Fibroblast of gingiva (primary cell): Measurements from ENCODE around the gene SPIRE1.
"Not testable (repeated sequence)": the region's sequence is repeated elsewhere in the genome, so short reads cannot be mapped to it uniquely, and the experiment has no call there.

ENCODE experiments used
- DNase-seq: peaks from one replicate; pipeline ENCODE4 v3.0.0-alpha.2; 2011; ENCODE audit warnings: low read depth

Gene SPIRE1

DNA sequence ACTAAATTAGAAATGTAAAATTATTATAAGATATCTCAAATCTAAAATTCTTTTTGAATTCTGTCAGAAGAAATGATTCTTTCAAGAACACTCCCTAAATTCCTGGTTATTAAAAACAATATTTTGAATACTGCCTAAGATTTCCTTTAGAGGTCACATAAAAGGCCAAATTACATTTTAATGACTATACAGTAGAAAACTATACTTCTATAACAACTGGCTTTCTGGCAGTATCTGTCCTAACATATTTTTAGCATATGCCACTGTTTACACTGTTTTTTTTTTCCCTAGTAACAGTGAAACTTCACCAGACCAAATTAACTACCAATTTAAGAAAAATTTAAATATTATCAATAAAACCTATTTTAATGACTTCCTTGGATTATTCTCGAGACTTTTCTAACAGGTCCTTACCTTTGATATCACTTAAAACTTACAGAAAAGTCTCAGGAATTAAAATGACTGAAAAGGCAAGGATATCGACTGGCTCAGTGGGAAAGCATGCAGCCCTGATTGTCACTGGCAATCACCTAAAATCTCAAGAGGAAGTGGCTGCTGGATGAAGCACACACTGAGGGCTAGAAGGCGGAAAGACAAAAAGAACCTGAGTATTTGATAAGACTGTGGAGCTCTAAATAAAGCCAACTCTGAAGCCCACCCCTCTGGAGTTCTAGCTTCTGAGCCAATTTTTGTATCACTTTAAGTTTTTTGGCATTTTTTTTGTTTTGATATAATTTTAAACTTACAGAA, 59.6 kb downstream of the SPIRE1 start:
- peak; percentile 6 for DNase-seq

DNA sequence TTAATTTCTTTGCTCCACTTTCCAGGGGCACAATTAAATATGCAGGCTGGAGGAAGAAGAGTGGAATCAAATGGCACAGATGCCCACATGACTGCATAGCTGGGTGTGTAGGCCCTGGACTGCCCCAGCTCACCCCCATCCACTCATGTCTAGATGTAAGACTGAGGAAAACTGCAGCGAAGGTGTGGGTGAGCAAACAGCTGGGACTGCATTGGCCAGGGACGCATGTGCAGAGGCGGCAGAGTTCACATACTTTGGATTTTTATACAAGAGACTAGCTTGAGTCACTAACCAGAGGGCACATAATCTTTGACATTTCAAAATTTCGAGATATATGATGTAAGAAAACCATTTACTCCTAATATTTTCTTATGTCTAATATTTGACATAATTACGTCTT, 60.1 kb downstream of the SPIRE1 start:
- DNase-seq = peak; percentile 79

DNA sequence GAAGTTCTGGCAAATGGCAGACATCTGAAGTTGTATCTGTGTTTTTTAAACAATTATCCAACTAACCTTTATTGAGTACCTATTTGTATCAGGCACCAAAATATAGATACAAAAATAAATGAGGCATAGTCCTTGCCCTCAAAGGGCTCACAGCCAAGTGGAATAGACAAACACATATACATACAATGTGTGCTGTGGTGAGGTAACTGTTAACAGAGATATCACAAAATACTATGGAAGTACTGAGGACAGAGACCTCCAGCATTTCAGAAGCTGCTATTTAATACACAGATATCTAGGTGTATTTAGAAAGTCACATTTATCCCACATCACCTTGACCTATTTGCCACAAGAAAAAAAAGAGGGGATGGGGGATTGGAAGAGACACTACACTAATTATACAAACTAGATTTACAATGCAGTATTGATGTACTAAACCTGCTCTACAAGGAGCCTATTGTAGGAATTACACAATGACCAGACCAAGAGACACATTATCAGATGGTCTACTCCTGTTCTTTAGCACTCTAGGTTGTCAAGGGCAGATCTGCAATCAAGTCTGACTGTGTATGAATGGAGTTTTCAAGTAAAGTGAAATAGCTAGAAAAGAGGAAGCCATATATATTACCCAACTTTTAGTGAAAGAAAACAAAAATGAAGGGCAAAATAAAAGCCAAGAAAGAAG, 62.2 kb downstream of the SPIRE1 start:
- DNase-seq = no peak

DNA sequence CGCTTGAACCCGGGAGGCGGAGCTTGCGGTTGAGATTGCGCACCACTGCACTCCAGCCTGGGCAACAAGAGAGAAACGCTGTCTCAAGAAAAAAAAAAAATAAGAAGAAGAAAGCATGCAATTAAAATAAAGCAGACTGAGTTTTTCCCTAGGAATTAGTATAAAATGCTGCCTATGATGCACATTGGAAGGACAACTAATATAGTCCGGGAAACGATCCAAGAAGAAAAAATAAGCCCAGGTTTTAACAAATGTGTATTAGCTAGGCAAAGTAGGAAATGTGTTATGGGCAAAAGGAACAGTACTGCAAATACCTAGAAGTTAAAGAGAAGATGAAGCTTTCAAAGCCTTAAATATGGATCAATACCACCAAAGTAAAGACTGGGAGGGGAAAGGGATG, 64.0 kb downstream of the SPIRE1 start:
- peak; percentile 36 for DNase-seq

DNA sequence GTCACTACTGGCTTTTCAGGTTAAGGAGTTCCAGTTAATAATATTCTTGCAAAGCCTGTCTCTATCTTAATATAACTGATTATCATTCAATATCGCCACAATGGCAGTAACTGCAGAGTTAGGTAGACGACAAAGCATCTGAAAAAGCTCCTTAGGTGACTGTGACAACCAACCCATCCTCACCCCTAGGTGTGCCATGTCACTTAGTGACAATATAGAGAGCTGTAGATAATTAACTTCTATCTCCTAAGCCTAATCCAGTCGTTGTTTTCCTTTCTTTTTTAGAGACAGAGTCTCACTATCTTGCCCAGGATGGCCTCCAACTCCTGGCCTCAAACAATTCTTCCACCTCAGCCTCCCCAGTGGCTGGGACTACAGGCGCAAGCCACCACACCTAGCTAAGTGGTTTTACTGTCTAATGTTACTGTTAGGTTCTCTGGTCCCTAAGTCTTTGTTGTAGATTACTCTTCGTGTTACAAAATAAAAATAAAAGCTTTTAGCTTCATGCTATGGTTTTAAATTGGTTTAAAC, 65.2 kb downstream of the SPIRE1 start:
- DNase-seq = no peak

DNA sequence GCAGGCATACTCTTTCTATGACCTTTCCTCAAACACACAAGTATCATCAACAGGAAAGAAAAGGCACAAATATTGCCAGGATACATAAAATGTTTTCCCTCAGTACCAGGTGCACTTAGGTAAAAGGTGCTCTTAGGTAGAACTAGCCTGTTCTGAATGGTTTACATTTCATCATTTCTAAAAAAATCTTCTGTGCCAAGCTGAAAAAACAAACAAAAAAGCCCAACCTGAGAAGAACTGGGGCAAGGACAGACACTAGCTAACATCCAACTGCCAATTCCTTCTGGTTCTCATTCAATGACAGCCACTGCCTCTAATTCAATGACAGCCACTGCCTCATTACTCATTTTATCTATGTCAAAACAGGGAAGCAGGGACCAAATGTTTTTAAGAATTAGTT, 68.5 kb downstream of the SPIRE1 start:
- DNase-seq = no peak

DNA sequence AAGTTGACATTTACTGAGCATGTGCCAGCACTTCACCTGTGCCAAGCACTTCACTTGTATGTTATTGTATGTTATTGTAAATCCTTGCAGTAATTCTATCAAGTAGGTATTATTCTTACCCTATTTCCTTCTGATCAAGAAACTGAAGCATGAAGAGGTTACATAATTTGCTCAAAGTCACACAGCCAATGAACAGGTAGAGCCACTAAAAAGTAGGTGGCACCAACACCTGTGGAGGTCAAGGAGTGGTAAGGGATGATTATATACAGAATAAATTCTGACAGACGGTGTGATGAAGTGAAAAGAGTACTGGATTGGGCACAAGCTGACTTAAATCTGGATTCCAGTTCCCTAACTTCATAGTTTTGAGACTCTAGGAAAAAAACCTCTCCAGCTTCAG, 71.0 kb downstream of the SPIRE1 start:
- no peak for DNase-seq

DNA sequence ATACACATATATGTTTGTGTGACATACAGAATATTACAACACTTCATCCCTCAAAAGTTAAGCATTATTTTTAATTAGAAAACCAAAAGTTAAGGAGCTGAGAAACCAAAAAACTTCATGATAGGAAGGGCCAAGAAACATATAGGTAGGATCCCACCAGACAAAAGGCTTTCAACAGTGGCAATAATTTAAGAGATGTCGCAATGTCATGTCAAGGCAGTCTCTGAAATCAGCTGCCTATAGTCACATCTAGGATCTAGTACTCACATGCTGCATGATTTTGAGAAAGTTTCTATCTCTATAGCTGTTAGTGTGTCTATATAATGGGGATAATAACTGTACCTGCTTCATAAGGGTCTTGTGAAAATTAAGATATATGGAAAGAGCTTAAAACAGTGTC, 72.7 kb downstream of the SPIRE1 start:
- no peak for DNase-seq

DNA sequence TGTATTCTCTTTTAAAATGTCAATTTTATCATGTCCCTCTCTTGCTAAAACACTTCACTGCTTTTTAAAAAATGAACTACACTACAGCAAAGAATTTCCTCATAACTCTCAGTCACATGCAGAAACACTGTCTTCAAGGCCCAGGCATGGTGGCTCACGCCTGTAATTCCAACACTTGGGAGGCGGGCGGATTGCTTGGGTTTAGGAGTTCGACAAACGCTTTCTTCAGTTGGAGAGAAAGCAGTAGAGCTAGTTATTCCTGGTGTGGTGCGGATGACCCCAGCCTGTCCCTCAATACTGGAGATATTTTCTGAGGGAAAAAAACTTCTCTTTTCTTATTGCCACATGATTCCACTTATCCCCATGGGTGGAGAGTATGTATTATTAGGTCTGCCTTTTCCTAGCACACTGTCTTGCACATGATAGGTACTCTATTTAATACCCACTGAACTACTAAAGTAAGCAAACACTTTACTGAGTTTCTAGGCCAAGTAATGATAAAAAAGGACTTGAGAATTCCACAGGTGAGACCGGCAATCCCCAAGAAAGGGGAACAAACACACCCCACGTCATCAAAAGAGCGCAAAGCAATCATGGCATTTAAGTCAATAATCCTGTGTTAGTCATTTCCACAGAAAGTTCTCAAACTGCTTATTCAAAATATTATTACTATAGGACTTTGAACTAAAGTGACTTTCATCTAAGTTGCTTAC, 77.1 kb downstream of the SPIRE1 start:
- DNase-seq = no peak

DNA sequence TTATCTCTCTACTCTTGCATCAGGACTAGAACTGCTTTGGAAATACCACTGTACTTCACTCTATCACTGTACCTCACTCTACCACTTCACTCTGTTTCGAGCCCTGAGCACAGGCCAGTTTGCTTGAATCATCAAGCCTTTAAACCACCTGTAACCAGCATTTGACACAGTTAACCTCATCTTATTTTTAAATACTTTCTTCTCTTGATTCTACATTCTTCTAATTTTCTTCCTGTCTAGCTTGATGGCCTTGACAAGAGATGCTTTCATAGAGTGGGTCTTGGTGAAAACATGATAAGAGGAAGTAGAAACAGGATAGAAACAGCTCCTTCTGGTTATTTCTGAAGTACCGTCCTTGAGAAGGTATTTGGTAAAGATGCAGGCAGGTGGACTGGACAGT, 78.1 kb downstream of the SPIRE1 start:
- DNase-seq = no peak

DNA sequence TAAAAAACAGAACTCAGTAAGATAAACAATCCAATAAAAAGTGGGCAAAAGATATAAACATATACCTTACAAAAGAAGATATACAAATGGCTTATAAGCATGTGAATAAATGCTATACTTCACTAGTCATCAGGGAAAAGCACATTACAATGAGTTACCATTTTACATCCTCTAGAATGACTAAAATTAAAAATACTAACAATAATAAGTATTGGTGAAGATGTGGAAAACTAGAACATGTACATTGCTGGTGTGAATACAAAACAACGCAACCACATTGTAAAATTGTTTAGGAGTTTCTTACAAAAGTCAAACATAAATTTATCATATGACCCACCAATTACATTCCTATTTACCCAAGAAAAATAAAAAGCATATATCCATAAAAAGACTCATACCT, 80.1 kb downstream of the SPIRE1 start:
- DNase-seq = no peak

DNA sequence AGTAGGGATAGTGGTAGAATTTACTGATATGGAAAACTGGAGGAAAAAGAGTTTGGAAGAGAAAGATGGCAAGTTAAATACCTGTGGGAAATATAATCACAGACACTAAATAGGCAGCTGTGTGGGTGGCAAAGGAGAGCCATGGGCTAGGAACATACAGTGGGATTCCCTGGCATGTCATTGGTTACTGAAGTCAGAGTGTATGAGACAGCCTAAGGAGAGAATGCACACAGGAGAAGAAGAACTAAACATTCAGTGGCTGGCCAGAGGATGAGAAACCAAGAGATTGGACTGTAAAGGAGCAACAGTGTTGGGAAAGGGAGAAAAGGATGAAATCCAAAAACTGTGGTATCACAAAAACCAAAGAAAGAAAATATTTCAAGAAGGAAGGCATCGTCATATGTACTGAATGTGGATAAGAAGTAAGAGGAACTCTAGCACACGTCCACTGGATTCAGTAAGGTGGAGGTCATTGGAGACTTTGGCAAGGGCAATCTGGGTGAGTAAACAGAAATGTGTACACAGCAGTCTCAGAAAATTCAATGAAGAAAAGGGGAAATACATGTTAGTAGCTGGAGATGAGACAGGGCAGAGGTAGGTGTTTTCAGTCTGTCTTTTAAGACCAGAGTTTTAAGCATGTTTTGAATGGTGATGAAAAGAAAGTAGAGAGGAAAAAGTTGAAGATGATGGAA, 83.3 kb downstream of the SPIRE1 start:
- no peak for DNase-seq

DNA sequence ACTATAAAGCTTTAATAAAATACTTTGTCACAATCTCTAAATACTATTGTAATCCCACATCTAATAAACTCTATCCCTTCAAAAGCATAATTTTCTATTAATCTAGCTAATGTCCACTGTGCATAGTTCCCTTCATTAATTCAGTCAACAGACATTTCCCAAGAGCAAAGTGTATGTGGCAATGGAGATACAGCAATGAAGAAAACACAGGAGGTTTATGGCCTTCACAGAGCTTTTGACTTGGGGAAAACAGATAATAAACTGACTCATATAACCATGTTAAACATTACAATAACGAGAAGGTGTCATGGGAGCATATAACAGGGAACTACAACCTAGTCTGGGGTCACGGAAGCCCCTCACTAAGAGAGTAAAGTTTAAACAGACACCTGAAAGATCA, 86.3 kb downstream of the SPIRE1 start:
- no peak for DNase-seq

DNA sequence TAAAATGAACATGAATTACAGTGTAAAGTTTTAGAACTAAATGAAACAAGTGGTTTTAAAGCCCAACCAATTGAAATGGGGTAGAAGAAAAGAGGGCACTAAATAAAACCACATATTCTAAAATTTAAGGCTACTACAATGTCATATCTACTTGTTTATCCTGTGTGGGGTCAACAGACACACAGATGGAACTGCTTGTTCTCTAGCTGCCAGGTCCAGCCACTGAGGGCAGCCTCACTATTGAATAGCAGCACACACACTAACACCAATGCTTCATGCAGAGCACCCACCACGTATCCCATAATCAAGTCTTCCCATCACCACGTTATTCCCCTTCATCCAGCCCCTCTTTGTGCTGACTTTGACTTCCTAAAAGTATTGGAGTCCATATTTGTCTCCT, 88.1 kb downstream of the SPIRE1 start:
- no peak for DNase-seq

DNA sequence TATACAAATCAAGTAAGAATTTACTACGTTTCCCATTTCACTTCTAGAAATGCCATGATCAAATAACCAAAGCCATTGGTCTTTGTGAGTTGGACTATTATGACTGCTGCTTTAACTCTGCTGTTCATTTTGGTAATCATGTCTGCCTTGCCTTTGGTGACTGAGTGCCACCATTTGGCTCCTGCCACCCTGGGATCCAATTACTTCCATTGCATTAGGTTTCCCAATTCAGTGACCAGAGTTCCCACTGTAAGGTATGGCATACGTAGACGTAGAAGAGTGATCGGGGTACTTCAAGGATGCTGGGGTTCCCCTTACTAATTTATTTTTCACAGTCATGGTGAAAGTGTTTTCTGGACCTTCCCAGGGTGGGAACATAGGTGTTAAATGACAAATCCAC, 90.1 kb downstream of the SPIRE1 start:
- DNase-seq = no peak

DNA sequence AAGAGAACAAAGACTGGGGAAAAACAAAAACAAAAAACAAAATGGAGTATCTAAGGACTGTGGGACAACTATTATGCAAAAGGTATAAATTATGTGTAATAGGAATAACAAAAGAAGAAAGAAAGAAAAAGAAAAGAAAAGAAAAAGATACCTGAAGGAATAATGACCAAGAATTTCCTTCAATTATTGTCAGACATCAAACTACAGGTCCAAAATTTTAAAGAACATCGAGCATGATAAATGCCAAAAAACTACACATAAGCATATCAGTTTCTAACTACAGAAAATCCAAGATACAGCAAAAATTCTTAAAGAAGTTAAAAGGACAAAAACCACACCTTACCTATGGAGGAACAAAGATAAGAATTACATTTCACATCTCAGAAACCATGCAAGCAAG, 93.0 kb downstream of the SPIRE1 start:
- DNase-seq = no peak

DNA sequence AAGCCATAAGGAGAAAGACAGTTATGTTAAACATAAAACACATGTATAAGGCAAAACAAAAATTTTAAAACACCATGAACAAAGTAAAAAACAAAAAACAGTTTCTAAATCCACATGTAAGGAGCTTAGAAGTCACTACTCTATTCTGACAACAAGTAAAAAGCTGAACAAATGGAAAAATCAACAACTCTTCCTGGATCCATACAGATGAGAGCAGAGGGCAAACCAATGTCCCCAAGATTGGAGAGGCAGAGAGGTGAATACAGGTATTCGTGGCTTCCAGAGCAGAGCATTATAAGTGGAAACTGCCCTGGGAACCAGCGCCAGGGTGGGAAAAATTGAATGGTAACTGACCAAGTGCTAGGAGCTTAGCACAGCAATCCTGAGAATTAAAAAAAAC, 93.5 kb downstream of the SPIRE1 start:
- DNase-seq = no peak

DNA sequence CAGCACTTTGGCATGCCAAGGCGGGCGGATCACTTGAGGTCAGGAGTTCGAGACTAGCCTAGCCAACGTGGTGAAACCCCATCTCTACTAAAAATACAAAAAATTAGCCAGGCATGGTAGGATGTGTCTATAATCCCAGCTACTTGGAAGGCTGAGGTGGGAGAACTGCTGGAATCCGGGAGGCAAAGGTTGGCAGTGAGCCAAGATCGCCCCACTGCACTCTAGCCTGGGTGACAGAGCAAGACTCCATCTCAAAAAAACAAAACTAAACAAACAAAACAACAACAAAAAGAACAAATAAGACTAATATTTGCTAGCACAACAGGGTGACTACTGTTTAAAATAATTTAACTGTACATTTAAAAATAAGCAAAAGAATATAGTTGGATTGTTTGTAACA, 97.3 kb downstream of the SPIRE1 start:
- DNase-seq = not testable (repeated sequence)

DNA sequence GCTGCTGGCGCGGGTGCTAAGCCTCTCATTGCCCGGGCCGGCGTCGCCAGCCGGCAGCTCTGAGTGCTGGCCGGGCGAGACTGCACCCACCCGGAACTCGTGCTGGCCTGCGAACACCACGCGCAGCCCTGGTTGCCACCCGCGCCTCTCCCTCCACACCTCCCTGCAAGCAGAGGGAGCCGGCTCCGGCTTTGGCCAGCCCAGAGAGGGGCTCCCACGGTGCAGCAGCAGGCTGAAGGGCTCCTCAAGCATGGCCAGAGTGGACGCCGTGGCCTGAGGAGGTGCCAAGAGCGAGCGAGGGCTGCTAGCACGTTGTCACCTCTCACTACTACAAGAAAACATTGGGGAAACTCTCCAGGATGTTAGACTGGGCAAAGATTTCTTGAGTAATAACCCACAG, 98.6 kb downstream of the SPIRE1 start:
- no peak for DNase-seq

DNA sequence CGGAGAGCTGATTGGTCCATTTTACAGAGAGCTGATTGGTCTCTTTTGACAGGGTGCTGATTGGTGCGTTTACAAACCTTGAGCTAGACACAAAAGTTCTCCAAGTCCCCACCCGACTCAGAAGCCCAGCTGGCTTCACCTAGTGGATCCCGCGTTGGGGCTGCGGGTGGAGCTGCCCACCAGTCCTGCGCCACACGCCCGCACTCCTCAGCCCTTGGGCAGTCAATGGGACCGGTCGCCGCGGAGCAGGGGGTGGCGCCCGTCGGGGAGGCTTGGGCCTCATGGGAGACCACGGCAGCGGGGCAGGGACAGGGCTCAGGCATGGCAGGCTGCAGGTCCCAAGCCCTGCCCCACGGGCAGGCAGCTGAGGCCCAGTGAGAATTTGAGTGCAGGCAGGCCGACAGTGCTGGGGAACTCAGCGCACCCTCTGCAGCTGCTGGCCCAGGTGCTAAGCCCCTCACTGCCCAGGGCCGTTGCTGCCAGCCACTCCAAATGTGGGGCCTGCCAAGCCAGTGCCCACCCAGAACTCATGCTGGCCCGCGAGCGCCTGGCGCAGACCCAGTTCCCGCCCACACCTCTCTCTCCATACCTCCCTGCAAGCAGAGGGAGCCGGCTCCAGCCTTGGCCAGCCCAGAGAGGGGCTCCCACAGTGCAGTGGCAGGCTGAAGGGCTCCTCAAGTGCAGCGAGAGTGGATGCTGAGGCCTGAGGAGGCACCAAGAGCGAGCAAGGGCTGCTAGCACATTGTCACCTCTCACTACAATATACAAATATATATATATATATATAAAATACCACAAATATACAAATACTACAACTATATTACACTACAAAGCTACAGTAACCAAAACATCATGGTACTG, 100.7 kb downstream of the SPIRE1 start:
- DNase-seq = no peak

DNA sequence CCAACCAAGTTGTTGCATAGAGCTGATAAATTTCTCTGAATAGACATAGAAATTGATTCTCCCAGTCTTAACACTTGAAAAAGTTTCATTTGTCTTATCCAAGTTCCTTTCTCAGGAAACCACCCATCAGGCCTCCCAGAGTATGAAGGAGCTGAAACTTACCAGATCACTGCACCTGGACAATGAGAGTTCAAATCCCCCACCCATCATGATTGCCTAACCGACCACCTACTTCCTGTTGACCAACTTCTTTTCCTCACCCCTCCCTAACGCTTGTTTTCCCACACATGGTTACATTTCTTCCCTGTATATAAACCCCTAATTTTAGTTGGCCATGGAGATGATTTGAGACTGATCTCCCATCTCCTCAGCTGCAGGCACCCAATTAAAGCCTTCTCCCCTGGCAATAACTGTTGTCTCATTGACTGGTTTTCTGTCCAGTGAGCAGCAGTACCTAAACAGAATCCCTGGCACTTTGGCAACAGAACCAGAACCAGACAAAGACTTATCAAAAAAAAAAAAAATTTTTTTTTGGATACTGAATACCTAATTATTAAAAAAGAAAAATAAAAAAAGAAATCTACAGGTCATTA, 103.0 kb downstream of the SPIRE1 start:
- DNase-seq = no peak
